ENCODE data around the gene CAD. TPM values are rescaled to one million over a fixed set of nuclear protein-coding genes. Genes with fewer than 3 reads are reported as not detected.
A peak's percentile ranks its signal among the peaks of the same experiment; 100 is the strongest.

Gene CAD
- total RNA-seq, 6 donors from 2014 or later, result 19.8 to 66.0 (median 33.5) TPM

- H3K36me3 ChIP-seq, result peaks cover 0 to 33% (median 22%) of the 10 kb centered on the region in 4 donors
- H3K9me3 ChIP-seq, result no peaks in the 10 kb centered on the region
- no peak for DNase-seq
- peak overlapping the region; percentile 68 to 89 (median 84) for H3K4me3 ChIP-seq
- 4% methylated on average over 25 to 30 of the region's 48 CpGs for WGBS, 2 donors
- H3K27me3 ChIP-seq, result no peaks in the 10 kb centered on the region
- ATAC-seq (ENCODE audit: low FRiP score in 2 of 2), result no peak
- peak overlapping the region; percentile 95 to 100 (median 98) for H3K27ac ChIP-seq
- TF ChIP-seq POLR2AphosphoS5 (IDR thresholded peaks at IDR 0.05) (no peak), POLR2A (IDR thresholded peaks at IDR 0.05) (no peak), EP300 (IDR thresholded peaks at IDR 0.05) (no peak)
- TF ChIP-seq, protein P1, sequence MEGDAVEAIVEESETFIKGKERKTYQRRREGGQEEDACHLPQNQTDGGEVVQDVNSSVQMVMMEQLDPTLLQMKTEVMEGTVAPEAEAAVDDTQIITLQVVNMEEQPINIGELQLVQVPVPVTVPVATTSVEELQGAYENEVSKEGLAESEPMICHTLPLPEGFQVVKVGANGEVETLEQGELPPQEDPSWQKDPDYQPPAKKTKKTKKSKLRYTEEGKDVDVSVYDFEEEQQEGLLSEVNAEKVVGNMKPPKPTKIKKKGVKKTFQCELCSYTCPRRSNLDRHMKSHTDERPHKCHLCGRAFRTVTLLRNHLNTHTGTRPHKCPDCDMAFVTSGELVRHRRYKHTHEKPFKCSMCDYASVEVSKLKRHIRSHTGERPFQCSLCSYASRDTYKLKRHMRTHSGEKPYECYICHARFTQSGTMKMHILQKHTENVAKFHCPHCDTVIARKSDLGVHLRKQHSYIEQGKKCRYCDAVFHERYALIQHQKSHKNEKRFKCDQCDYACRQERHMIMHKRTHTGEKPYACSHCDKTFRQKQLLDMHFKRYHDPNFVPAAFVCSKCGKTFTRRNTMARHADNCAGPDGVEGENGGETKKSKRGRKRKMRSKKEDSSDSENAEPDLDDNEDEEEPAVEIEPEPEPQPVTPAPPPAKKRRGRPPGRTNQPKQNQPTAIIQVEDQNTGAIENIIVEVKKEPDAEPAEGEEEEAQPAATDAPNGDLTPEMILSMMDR (IDR thresholded peaks at IDR 0.05), result no peak
- H3K4me1 ChIP-seq, result peaks cover 12 to 20% (median 14%) of the 10 kb centered on the region in 4 donors
Measured at GRCh38 chr2:27211241-27211942, 5.8 kb upstream of the CAD start.

- H3K27ac ChIP-seq, result peak within 1 kb of the TSS; percentile 95 to 100 (median 98)
- no peaks in the 10 kb centered on the region for H3K27me3 ChIP-seq
- 0 to 1% methylated on average over 4 to 29 of the region's 73 CpGs for WGBS, 2 donors
- ATAC-seq (ENCODE audit: low FRiP score in 2 of 2), result peak; percentile 97 to 99
- H3K4me1 ChIP-seq, result peaks cover 12 to 25% (median 20%) of the 10 kb centered on the region in 4 donors
- H3K4me3 ChIP-seq, result peak within 1 kb of the TSS; percentile 68 to 89 (median 84)
- TF ChIP-seq POLR2A (IDR thresholded peaks at IDR 0.05), result peak; percentile 53 to 97 (median 96)
- no peak for TF ChIP-seq EP300 (IDR thresholded peaks at IDR 0.05)
- peak; percentile 86 to 89 for TF ChIP-seq POLR2AphosphoS5 (IDR thresholded peaks at IDR 0.05)
- TF ChIP-seq, protein P1 (IDR thresholded peaks at IDR 0.05), result peak in 1 of 6 experiments; percentile 26
- DNase-seq, result peak; percentile 88 to 99
- no peaks in the 10 kb centered on the region for H3K9me3 ChIP-seq
- peaks cover 0 to 26% (median 15%) of the 10 kb centered on the region in 4 donors for H3K36me3 ChIP-seq
Measured at GRCh38 chr2:27211943-27212625, 5.1 kb upstream of the CAD start, which contains the start of the genes ATRAID and SLC5A6. Gene ATRAID, plus strand, starts transcription at chr2:27212041. Its CDS starts 328 bp downstream, at chr2:27212369. Gene SLC5A6, minus strand, starts transcription at chr2:27212268. Its CDS starts 4,618 bp downstream, at chr2:27207650.

GRCh38 chr2:27212626-27213471, 4.3 kb upstream of the CAD start:
- 7 to 8% methylated on average over 34 of the region's 34 CpGs for WGBS, 2 donors
- DNase-seq (no peak), ATAC-seq (ENCODE audit: low FRiP score in 2 of 2) (peak; percentile 14 to 52)
- Histone ChIP-seq H3K36me3 (peaks cover 0 to 19% (median 8%) of the 10 kb centered on the region in 4 donors), H3K27me3 (no peaks in the 10 kb centered on the region), H3K9me3 (no peaks in the 10 kb centered on the region), H3K27ac (peak overlapping the region; percentile 95 to 100 (median 98)), H3K4me3 (peak overlapping the region; percentile 68 to 89 (median 84)), H3K4me1 (peaks cover 15 to 30% (median 22%) of the 10 kb centered on the region in 4 donors)
- TF ChIP-seq, protein P1 (IDR thresholded peaks at IDR 0.05), result no peak
- TF ChIP-seq EP300 (IDR thresholded peaks at IDR 0.05), result no peak
- TF ChIP-seq POLR2A (IDR thresholded peaks at IDR 0.05), result no peak
- TF ChIP-seq POLR2AphosphoS5 (IDR thresholded peaks at IDR 0.05), result no peak

DNA sequence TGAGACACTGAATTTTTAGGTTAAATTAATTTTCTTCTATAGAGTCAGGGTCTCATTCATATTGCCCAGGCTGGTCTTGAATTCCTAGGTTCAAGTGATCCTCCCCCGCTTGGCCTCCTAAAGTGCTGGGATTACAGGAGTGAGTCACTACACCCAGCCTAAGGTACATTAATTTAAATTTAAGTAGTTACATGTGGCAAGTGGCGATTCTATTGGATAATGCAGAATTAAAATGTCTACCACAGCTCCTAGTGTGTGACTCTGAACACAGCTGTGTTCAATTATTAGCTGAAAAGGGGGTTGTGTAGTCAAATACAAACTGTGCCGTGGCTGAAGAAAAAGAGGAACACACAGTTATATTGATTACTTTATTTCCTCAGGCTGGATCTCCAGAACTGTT, 2.2 kb upstream of the CAD start:
- Histone ChIP-seq H3K4me3 (no peak overlapping the region), H3K9me3 (no peaks in the 10 kb centered on the region), H3K27ac (no peak overlapping the region), H3K27me3 (no peaks in the 10 kb centered on the region), H3K4me1 (peaks cover 21 to 37% (median 26%) of the 10 kb centered on the region in 4 donors), H3K36me3 (peaks cover 0 to 15% (median 0%) of the 10 kb centered on the region in 4 donors)
- TF ChIP-seq, protein P1 (IDR thresholded peaks at IDR 0.05), result no peak
- TF ChIP-seq EP300 (IDR thresholded peaks at IDR 0.05) (no peak), POLR2A (IDR thresholded peaks at IDR 0.05) (no peak), POLR2AphosphoS5 (IDR thresholded peaks at IDR 0.05) (no peak)
- no peak for ATAC-seq (ENCODE audit: low FRiP score in 2 of 2)
- WGBS, 2 donors, result 91 to 93% methylated on average over 3 of the region's 3 CpGs
- no peak for DNase-seq
